SK-N-SH (cell line): ENCODE data around the gene TIAM1. TPM values are rescaled to one million over a fixed set of nuclear protein-coding genes. Genes with fewer than 3 reads are reported as not detected.

Experiments used
- CTCF ChIA-PET: fragments of 300-600, 350-600 bp; formaldehyde crosslinking; extraction: SDS; loops from one replicate; lab custom pipeline; 2021; lab: Yijun Ruan, JAX
- POLR2A ChIA-PET: fragments of 350-600 bp; sonication (Branson Sonifier 250); formaldehyde crosslinking; extraction: SDS; loops from one replicate; lab custom pipeline; 2020; ENCODE audit warnings: antibody characterized with exemption, inconsistent platforms; lab: Yijun Ruan, JAX
- DNase-seq: peaks from one replicate; pipeline ENCODE4 v3.0.0; 2012
- H2AFZ ChIP-seq: fragments of 200-600 bp; sonication (generic); 2 replicates; pipeline ENCODE4 v1.8.1; 2016; ENCODE audit warnings: antibody characterized with exemption, mild to moderate bottlenecking, low read depth
- H3F3A ChIP-seq: fragments of 200-600 bp; sonication (generic); replicated peaks from 2 replicates; pipeline ENCODE3; 2016; ENCODE audit warnings: antibody characterized with exemption, mild to moderate bottlenecking; ENCODE audit not compliant: insufficient read depth
- H3K27ac ChIP-seq, 2 experiments: fragments of 200-500 bp in 1 of 2; fragments of 200-600 bp in 1 of 2; sonication (Bioruptor generic) in 1 of 2; sonication (generic), shearing (Covaris generic) in 1 of 2; 2 replicates each; pipeline versions ENCODE4 v1.5.1 to v1.6.1; 2014 to 2016; ENCODE audit warnings: low read depth in 2 of 2, inconsistent platforms in 1 of 2, low read length in 1 of 2, mild to moderate bottlenecking in 1 of 2, mixed read lengths in 1 of 2
- H3K27me3 ChIP-seq: fragments of 200-600 bp; sonication (generic), shearing (Covaris generic); 2 replicates; pipeline ENCODE4 v1.6.1; 2016; ENCODE audit warnings: mixed run types; ENCODE audit not compliant: insufficient read depth
- H3K36me3 ChIP-seq, 2 experiments: fragments of 200-500 bp in 1 of 2; fragments of 200-600 bp in 1 of 2; sonication (Bioruptor generic) in 1 of 2; sonication (generic) in 1 of 2; replicated peaks in 1 of 2; 2 replicates each; pipeline versions ENCODE3 to v1.5.1; 2014 to 2016; ENCODE audit warnings: low read length in 1 of 2, mild to moderate bottlenecking in 1 of 2; ENCODE audit not compliant: insufficient read depth in 2 of 2, control insufficient read depth in 1 of 2
- H3K4me1 ChIP-seq, 2 experiments: fragments of 200-500 bp in 1 of 2; fragments of 200-600 bp in 1 of 2; sonication (Bioruptor generic) in 1 of 2; sonication (generic), shearing (Covaris generic) in 1 of 2; 2 replicates each; pipeline versions ENCODE4 v1.5.1 to v1.6.1; 2014 to 2016; ENCODE audit warnings: low read depth in 1 of 2, low read length in 1 of 2, mixed run types in 1 of 2; ENCODE audit not compliant: insufficient read depth in 2 of 2, control insufficient read depth in 1 of 2
- H3K4me2 ChIP-seq: fragments of 200-600 bp; sonication (generic), shearing (Covaris generic); 2 replicates; pipeline ENCODE4 v1.6.1; 2017; ENCODE audit warnings: mixed run types
- H3K4me3 ChIP-seq, 2 experiments: fragments of 200-500 bp in 1 of 2; fragments of 200-600 bp in 1 of 2; sonication (Bioruptor generic) in 1 of 2; sonication (generic), shearing (Covaris generic) in 1 of 2; 2 replicates each; pipeline versions ENCODE4 v1.5.1 to v1.8.1; 2014 to 2016; ENCODE audit warnings: low read depth in 2 of 2, inconsistent platforms in 1 of 2, low read length in 1 of 2, mild to moderate bottlenecking in 1 of 2, mixed read lengths in 1 of 2, moderate library complexity in 1 of 2
- H3K79me2 ChIP-seq: fragments of 200-600 bp; sonication (generic); 2 replicates; pipeline ENCODE4 v1.8.1; 2017; ENCODE audit warnings: mild to moderate bottlenecking; ENCODE audit not compliant: insufficient read depth
- H3K9ac ChIP-seq: fragments of 200-600 bp; sonication (generic); 2 replicates; pipeline ENCODE4 v1.6.1; 2017; ENCODE audit warnings: mixed run types
- H3K9me2 ChIP-seq: fragments of 200-600 bp; sonication (generic); 2 replicates; pipeline ENCODE4 v1.6.1; 2017; ENCODE audit warnings: mixed run types
- H3K9me3 ChIP-seq: fragments of 200-600 bp; sonication (generic); 2 replicates; pipeline ENCODE4 v1.6.1; 2017; ENCODE audit warnings: mixed run types, mild to moderate bottlenecking, moderate library complexity
- H4K20me1 ChIP-seq: fragments of 200-600 bp; sonication (generic); 2 replicates; pipeline ENCODE4 v1.6.1; 2017; ENCODE audit warnings: mild to moderate bottlenecking, mixed run types; ENCODE audit not compliant: insufficient read depth
- EP300 ChIP-seq, 2 experiments: IDR thresholded peaks; 2 replicates each; pipeline versions ENCODE4 v1.4.0 to v1.6.1; 2012; ENCODE audit warnings: borderline replicate concordance in 1 of 2, low read depth in 1 of 2, low read length in 1 of 2
- EZH2phosphoT487 ChIP-seq: fragments of 200-600 bp; sonication (generic); IDR thresholded peaks from 2 replicates; pipeline ENCODE4 v1.6.1; 2017; ENCODE audit warnings: low read depth, mixed run types, mild to moderate bottlenecking, antibody characterized with exemption, moderate library complexity, borderline replicate concordance
- FOSL2 ChIP-seq: IDR thresholded peaks from 2 replicates; pipeline ENCODE4 v1.4.0; 2012; ENCODE audit warnings: low read depth, mild to moderate bottlenecking, moderate library complexity, borderline replicate concordance
- FOXJ3 ChIP-seq: sonication (generic); formaldehyde crosslinking; IDR thresholded peaks from 2 replicates; pipeline ENCODE4 v1.5.1; 2020; ENCODE audit warnings: mild to moderate bottlenecking, missing genetic modification reagents
- FOXM1 ChIP-seq: IDR thresholded peaks from 2 replicates; pipeline ENCODE4 v1.4.0; 2012; ENCODE audit warnings: low read depth, mild to moderate bottlenecking
- GATA2 ChIP-seq: sonication (generic); formaldehyde crosslinking; IDR thresholded peaks from 2 replicates; pipeline ENCODE4 v1.5.0; 2020; ENCODE audit warnings: mild to moderate bottlenecking, missing genetic modification reagents
- MEF2A ChIP-seq: IDR thresholded peaks from 2 replicates; pipeline ENCODE4 v1.4.0; 2012; ENCODE audit warnings: low read depth, borderline replicate concordance
- MXI1 ChIP-seq: IDR thresholded peaks from 2 replicates; pipeline ENCODE4 v1.6.1; 2012; ENCODE audit warnings: mild to moderate bottlenecking, low read depth, low read length, improper control_type of control experiment
- PBX3 ChIP-seq: IDR thresholded peaks from 2 replicates; pipeline ENCODE4; 2012
- POLR2AphosphoS5 ChIP-seq: IDR thresholded peaks from 2 replicates; pipeline ENCODE4 v1.6.1; 2012; ENCODE audit warnings: low read depth, low read length
- RAD21 ChIP-seq: IDR thresholded peaks from 2 replicates; pipeline ENCODE4 v1.6.1; 2012; ENCODE audit warnings: mild to moderate bottlenecking, low read length
- REST ChIP-seq: IDR thresholded peaks from 2 replicates; pipeline ENCODE4 v1.6.1; 2012; ENCODE audit warnings: mild to moderate bottlenecking, low read depth, low read length, moderate library complexity
- RFX5 ChIP-seq: IDR thresholded peaks from 2 replicates; pipeline ENCODE4 v1.6.1; 2012; ENCODE audit warnings: mild to moderate bottlenecking, improper control_type of control experiment, low read length
- RXRA ChIP-seq: IDR thresholded peaks from 2 replicates; pipeline ENCODE4 v1.4.0; 2012; ENCODE audit warnings: low read depth, mild to moderate bottlenecking, borderline replicate concordance
- TAF1 ChIP-seq: IDR thresholded peaks from 2 replicates; pipeline ENCODE4 v1.6.1; 2012; ENCODE audit warnings: low read depth, mild to moderate bottlenecking, low read length, moderate library complexity, borderline replicate concordance
- TEAD4 ChIP-seq: IDR thresholded peaks from 2 replicates; pipeline ENCODE4 v1.4.0; 2012; ENCODE audit warnings: mild to moderate bottlenecking, borderline replicate concordance; ENCODE audit not compliant: insufficient read depth
- USF1 ChIP-seq: IDR thresholded peaks from 2 replicates; pipeline ENCODE4 v1.4.0; 2012; ENCODE audit warnings: low read depth, borderline replicate concordance
- YY1 ChIP-seq: IDR thresholded peaks from 2 replicates; pipeline ENCODE4 v1.4.0; 2012; ENCODE audit warnings: low read depth, mild to moderate bottlenecking
- ZBTB33 ChIP-seq: IDR thresholded peaks from 2 replicates; pipeline ENCODE4 v1.4.0; 2012; ENCODE audit warnings: low read depth, borderline replicate concordance
- WGBS: methylation state at CpG from one replicate; pipeline ENCODE4 v1.1.6; 2017; ENCODE audit warnings: low lambda C conversion rate; 5-methylcytosine and 5-hydroxymethylcytosine counted together
- polyA plus RNA-seq, 3 experiments: library from polyadenylated mRNA; depleted of rRNA; stranded (reverse); fragments of >200 nt; gene quantifications; 2 replicates each; pipeline ENCODE4 v1.2.3, GENCODE V29; 2012

The TIAM1 gene
- polyA plus RNA-seq, 1 of the 3 experiments (the other 2 are of a cell fraction), result 1.7 TPM

GRCh38 chr21:31232344-31232743 lies 111.7 kb downstream of the TIAM1 start (continued):
- TF ChIP-seq RAD21, result no peak
- TF ChIP-seq TEAD4, result no peak
- TF ChIP-seq MEF2A, result no peak
- TF ChIP-seq MXI1, result no peak
- TF ChIP-seq FOSL2, result no peak
- TF ChIP-seq USF1, result no peak
- TF ChIP-seq REST, result no peak
- TF ChIP-seq GATA2, result no peak
- TF ChIP-seq EP300 (IDR thresholded peaks at IDR 0.05; ENCODE audit: borderline replicate concordance in 1 of 2, low read depth in 1 of 2, low read length in 1 of 2), result no peak
- no peak for TF ChIP-seq EZH2phosphoT487

GRCh38 chr21:31230937-31231336 lies 113.1 kb downstream of the TIAM1 start:
- WGBS, result 45% methylated on average over 5 of the region's 6 CpGs
- CTCF ChIA-PET, result interaction anchor here (1.0 to 1.8 kb wide), 3 partner anchors 10 to 373 kb away, joined by 3 to 5 read pairs (median 4); no protein-coding TSS in a partner anchor
- H3K36me3 ChIP-seq, result no peaks in the 10 kb centered on the region
- H3K9ac ChIP-seq, result no peak overlapping the region
- no peak overlapping the region for H3K27ac ChIP-seq
- no peaks in the 10 kb centered on the region for H3K9me3 ChIP-seq
- no peak overlapping the region for H3K4me2 ChIP-seq
- H3K27me3 ChIP-seq, result no peaks in the 10 kb centered on the region
- POLR2A ChIA-PET, result no interaction called here
- H3K4me3 ChIP-seq, result no peak overlapping the region
- H3K4me1 ChIP-seq, result no peaks in the 10 kb centered on the region
- H3K9me2 ChIP-seq, result no peaks in the 10 kb centered on the region
- no peaks in the 10 kb centered on the region for H4K20me1 ChIP-seq
- DNase-seq, result no peak
- no peaks in the 10 kb centered on the region for H3K79me2 ChIP-seq
- no peak overlapping the region for H2AFZ ChIP-seq
- H3F3A ChIP-seq, result no peaks in the 10 kb centered on the region
- TF ChIP-seq YY1, result no peak
- TF ChIP-seq EP300 (IDR thresholded peaks at IDR 0.05; ENCODE audit: borderline replicate concordance in 1 of 2, low read depth in 1 of 2, low read length in 1 of 2), result no peak
- no peak for TF ChIP-seq FOXJ3 (CRISPR knock-in tag)
- no peak for TF ChIP-seq FOSL2
- TF ChIP-seq EZH2phosphoT487, result no peak
- TF ChIP-seq MEF2A, result no peak
- TF ChIP-seq RFX5, result no peak
- no peak for TF ChIP-seq PBX3
- no peak for TF ChIP-seq RXRA
- no peak for TF ChIP-seq FOXM1
- TF ChIP-seq TAF1, result no peak
- no peak for TF ChIP-seq ZBTB33
- no peak for TF ChIP-seq POLR2AphosphoS5
- TF ChIP-seq REST, result no peak
- no peak for TF ChIP-seq TEAD4
